ENCODE data around the gene ST3GAL4. TPM values are rescaled to one million over a fixed set of nuclear protein-coding genes. Genes with fewer than 3 reads are reported as not detected.

The ST3GAL4 gene
- total RNA-seq, 4 donors from 2014 or later = 40.0 to 52.4 (median 40.5) TPM

GRCh38 chr11:126452241-126453101 lies 97.0 kb downstream of the ST3GAL4 start:
- no peak for TF ChIP-seq EP300 (IDR thresholded peaks at IDR 0.05)
- no peak for TF ChIP-seq POLR2A (IDR thresholded peaks at IDR 0.05; ENCODE audit: low read depth)
- no peak for TF ChIP-seq POLR2AphosphoS5 (IDR thresholded peaks at IDR 0.05)
- TF ChIP-seq CTCF (IDR thresholded peaks at IDR 0.05) = no peak
- no peak overlapping the region for H3K27ac ChIP-seq (replicated peaks in 1 of 4)
- H3K36me3 ChIP-seq = no peaks in the 10 kb centered on the region
- intact Hi-C loops (cut with DNase I) = no loop called here
- H3K4me3 ChIP-seq = no peak overlapping the region
- H3K27me3 ChIP-seq = peaks cover 0 to 48% (median 8%) of the 10 kb centered on the region in 4 donors
- peaks cover 0 to 10% (median 4%) of the 10 kb centered on the region in 4 donors for H3K4me1 ChIP-seq
- no peaks in the 10 kb centered on the region for H3K9me3 ChIP-seq
- 41% methylated on average over 12 of the region's 24 CpGs for WGBS
- DNase-seq (ENCODE audit: extremely low spot score) = no peak

DNA sequence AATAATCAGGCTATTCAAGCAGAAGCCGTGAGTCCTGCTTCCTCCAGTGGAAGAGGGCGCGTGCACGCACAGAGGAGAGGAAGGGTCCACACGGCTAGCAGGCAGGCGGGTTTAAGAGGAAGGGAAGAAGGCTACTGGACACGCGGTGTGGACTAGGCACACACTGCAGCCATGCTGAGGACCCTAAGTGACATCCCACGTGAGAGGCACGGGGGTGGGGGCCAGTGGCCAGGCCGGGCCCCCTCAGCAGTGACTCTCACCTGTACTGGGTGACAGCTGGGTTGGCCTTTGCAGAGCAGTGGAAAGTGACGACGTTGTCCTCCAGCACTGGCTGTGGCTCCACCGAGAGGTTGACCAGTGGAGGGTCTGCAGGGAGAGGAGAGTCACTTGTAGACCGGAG lies 100.6 kb downstream of the ST3GAL4 start:
- no peak for TF ChIP-seq POLR2AphosphoS5 (IDR thresholded peaks at IDR 0.05)
- no peak for TF ChIP-seq EP300 (IDR thresholded peaks at IDR 0.05)
- no peak for TF ChIP-seq CTCF (IDR thresholded peaks at IDR 0.05)
- no peak for TF ChIP-seq POLR2A (IDR thresholded peaks at IDR 0.05; ENCODE audit: low read depth)
- intact Hi-C loops (cut with DNase I) = no loop called here
- Histone ChIP-seq H3K4me3 (no peak overlapping the region), H3K9me3 (no peaks in the 10 kb centered on the region), H3K27me3 (peaks cover 0 to 79% (median 8%) of the 10 kb centered on the region in 4 donors), H3K4me1 (peaks cover 0 to 10% (median 4%) of the 10 kb centered on the region in 4 donors), H3K27ac (replicated peaks in 1 of 4) (no peak overlapping the region), H3K36me3 (no peaks in the 10 kb centered on the region)
- DNase-seq (ENCODE audit: extremely low spot score) = no peak
- 94% methylated on average over 15 of the region's 15 CpGs for WGBS

- H3K27ac ChIP-seq (replicated peaks in 1 of 4) = no peak overlapping the region
- no peaks in the 10 kb centered on the region for H3K36me3 ChIP-seq
- TF ChIP-seq POLR2AphosphoS5 (IDR thresholded peaks at IDR 0.05) = no peak
- TF ChIP-seq EP300 (IDR thresholded peaks at IDR 0.05) = no peak
- no peak for TF ChIP-seq CTCF (IDR thresholded peaks at IDR 0.05)
- no peak for TF ChIP-seq POLR2A (IDR thresholded peaks at IDR 0.05; ENCODE audit: low read depth)
- H3K4me3 ChIP-seq = no peak overlapping the region
- WGBS = 87% methylated on average over 20 of the region's 20 CpGs
- no peak for DNase-seq (ENCODE audit: extremely low spot score)
- H3K27me3 ChIP-seq = peaks cover 0 to 85% (median 8%) of the 10 kb centered on the region in 4 donors
- intact Hi-C loops (cut with DNase I) = no loop called here
- H3K9me3 ChIP-seq = no peaks in the 10 kb centered on the region
- peaks cover 0 to 10% (median 4%) of the 10 kb centered on the region in 4 donors for H3K4me1 ChIP-seq
These were observed 101.5 kb downstream of the ST3GAL4 start for GRCh38 chr11:126456783-126457542.

GRCh38 chr11:126457817-126458216 lies 102.3 kb downstream of the ST3GAL4 start:
- no peak overlapping the region for H3K27ac ChIP-seq (replicated peaks in 1 of 4)
- intact Hi-C loops (cut with DNase I) = no loop called here
- TF ChIP-seq POLR2A (IDR thresholded peaks at IDR 0.05; ENCODE audit: low read depth) (no peak), POLR2AphosphoS5 (IDR thresholded peaks at IDR 0.05) (no peak), EP300 (IDR thresholded peaks at IDR 0.05) (no peak)
- H3K36me3 ChIP-seq = no peaks in the 10 kb centered on the region
- H3K9me3 ChIP-seq = no peaks in the 10 kb centered on the region
- peaks cover 0 to 86% (median 8%) of the 10 kb centered on the region in 4 donors for H3K27me3 ChIP-seq
- no peak overlapping the region for H3K4me3 ChIP-seq
- 84% methylated on average over 7 of the region's 8 CpGs for WGBS
- DNase-seq (ENCODE audit: extremely low spot score) = no peak
- H3K4me1 ChIP-seq = peaks cover 0 to 3% (median 1%) of the 10 kb centered on the region in 4 donors
